ENCODE results near the gene PARP1. TPM values are rescaled to one million over a fixed set of nuclear protein-coding genes. Genes with fewer than 3 reads are reported as not detected.

Gene PARP1
- total RNA-seq, 1 donor, result 51.0 TPM

- Histone ChIP-seq H3K36me3 (ENCODE audit: insufficient read depth, low read length) (no peaks in the 10 kb centered on the region), H3K27ac (ENCODE audit: low read depth, low read length) (no peak overlapping the region), H3K4me3 (ENCODE audit: insufficient read depth, low read length) (no peak overlapping the region), H3K4me1 (ENCODE audit: insufficient read depth, low read length) (peaks cover 3% of the 10 kb centered on the region), H3K27me3 (ENCODE audit: insufficient read depth, low read length) (peaks cover 19% of the 10 kb centered on the region), H3K9me3 (ENCODE audit: low read depth, low read length) (no peaks in the 10 kb centered on the region), H3K4me2 (ENCODE audit: insufficient read depth, low read length) (no peak overlapping the region), H2AFZ (ENCODE audit: low read length) (no peak overlapping the region), H3K79me2 (ENCODE audit: insufficient read depth, low read length) (no peaks in the 10 kb centered on the region), H4K20me1 (ENCODE audit: insufficient read depth, low read length) (no peaks in the 10 kb centered on the region)
- no peak for TF ChIP-seq CTCF (IDR thresholded peaks at IDR 0.05; ENCODE audit: extremely low read depth, low read depth, low read length)
- no peak for DNase-seq (ENCODE audit: insufficient read length, low spot score, missing footprints)
Observed at GRCh38 chr1:226441629-226442028, 33.7 kb upstream of the PARP1 start.

GRCh38 chr1:226440512-226440911, 32.6 kb upstream of the PARP1 start:
- no peak overlapping the region for H2AFZ ChIP-seq (ENCODE audit: low read length)
- H3K27me3 ChIP-seq (ENCODE audit: insufficient read depth, low read length), result peaks cover 19% of the 10 kb centered on the region
- no peak overlapping the region for H3K4me2 ChIP-seq (ENCODE audit: insufficient read depth, low read length)
- H3K79me2 ChIP-seq (ENCODE audit: insufficient read depth, low read length), result no peaks in the 10 kb centered on the region
- DNase-seq (ENCODE audit: insufficient read length, low spot score, missing footprints), result no peak
- no peaks in the 10 kb centered on the region for H3K9me3 ChIP-seq (ENCODE audit: low read depth, low read length)
- no peaks in the 10 kb centered on the region for H3K36me3 ChIP-seq (ENCODE audit: insufficient read depth, low read length)
- no peak for TF ChIP-seq CTCF (IDR thresholded peaks at IDR 0.05; ENCODE audit: extremely low read depth, low read depth, low read length)
- H3K27ac ChIP-seq (ENCODE audit: low read depth, low read length), result no peak overlapping the region
- H3K4me3 ChIP-seq (ENCODE audit: insufficient read depth, low read length), result no peak overlapping the region
- no peaks in the 10 kb centered on the region for H4K20me1 ChIP-seq (ENCODE audit: insufficient read depth, low read length)
- H3K4me1 ChIP-seq (ENCODE audit: insufficient read depth, low read length), result peaks cover 3% of the 10 kb centered on the region

GRCh38 chr1:226438007-226438406, 30.1 kb upstream of the PARP1 start:
- DNase-seq (ENCODE audit: insufficient read length, low spot score, missing footprints), result no peak
- TF ChIP-seq CTCF (IDR thresholded peaks at IDR 0.05; ENCODE audit: extremely low read depth, low read depth, low read length), result peak; percentile 15
- H3K27ac ChIP-seq (ENCODE audit: low read depth, low read length), result no peak overlapping the region

GRCh38 chr1:226436855-226437491, 29.1 kb upstream of the PARP1 start:
- Histone ChIP-seq H3K4me3 (ENCODE audit: insufficient read depth, low read length) (no peak overlapping the region), H3K9me3 (ENCODE audit: low read depth, low read length) (no peaks in the 10 kb centered on the region), H3K4me1 (ENCODE audit: insufficient read depth, low read length) (no peaks in the 10 kb centered on the region), H3K4me2 (ENCODE audit: insufficient read depth, low read length) (no peak overlapping the region), H2AFZ (ENCODE audit: low read length) (no peak overlapping the region), H3K27ac (ENCODE audit: low read depth, low read length) (no peak overlapping the region), H3K36me3 (ENCODE audit: insufficient read depth, low read length) (no peaks in the 10 kb centered on the region), H3K79me2 (ENCODE audit: insufficient read depth, low read length) (no peaks in the 10 kb centered on the region), H4K20me1 (ENCODE audit: insufficient read depth, low read length) (no peaks in the 10 kb centered on the region), H3K27me3 (ENCODE audit: insufficient read depth, low read length) (peaks cover 15% of the 10 kb centered on the region)
- no peak for DNase-seq (ENCODE audit: insufficient read length, low spot score, missing footprints)
- no peak for TF ChIP-seq CTCF (IDR thresholded peaks at IDR 0.05; ENCODE audit: extremely low read depth, low read depth, low read length)

More at GRCh38 chr1:226438007-226438406, 30.1 kb upstream of the PARP1 start:
- Histone ChIP-seq H3K27me3 (ENCODE audit: insufficient read depth, low read length) (peaks cover 15% of the 10 kb centered on the region), H3K36me3 (ENCODE audit: insufficient read depth, low read length) (no peaks in the 10 kb centered on the region), H4K20me1 (ENCODE audit: insufficient read depth, low read length) (no peaks in the 10 kb centered on the region), H3K79me2 (ENCODE audit: insufficient read depth, low read length) (no peaks in the 10 kb centered on the region), H3K4me1 (ENCODE audit: insufficient read depth, low read length) (peaks cover under 1% of the 10 kb centered on the region), H3K4me3 (ENCODE audit: insufficient read depth, low read length) (no peak overlapping the region), H2AFZ (ENCODE audit: low read length) (no peak overlapping the region), H3K4me2 (ENCODE audit: insufficient read depth, low read length) (no peak overlapping the region), H3K9me3 (ENCODE audit: low read depth, low read length) (no peaks in the 10 kb centered on the region)
